ENCODE data around the gene GJA4.

DNA sequence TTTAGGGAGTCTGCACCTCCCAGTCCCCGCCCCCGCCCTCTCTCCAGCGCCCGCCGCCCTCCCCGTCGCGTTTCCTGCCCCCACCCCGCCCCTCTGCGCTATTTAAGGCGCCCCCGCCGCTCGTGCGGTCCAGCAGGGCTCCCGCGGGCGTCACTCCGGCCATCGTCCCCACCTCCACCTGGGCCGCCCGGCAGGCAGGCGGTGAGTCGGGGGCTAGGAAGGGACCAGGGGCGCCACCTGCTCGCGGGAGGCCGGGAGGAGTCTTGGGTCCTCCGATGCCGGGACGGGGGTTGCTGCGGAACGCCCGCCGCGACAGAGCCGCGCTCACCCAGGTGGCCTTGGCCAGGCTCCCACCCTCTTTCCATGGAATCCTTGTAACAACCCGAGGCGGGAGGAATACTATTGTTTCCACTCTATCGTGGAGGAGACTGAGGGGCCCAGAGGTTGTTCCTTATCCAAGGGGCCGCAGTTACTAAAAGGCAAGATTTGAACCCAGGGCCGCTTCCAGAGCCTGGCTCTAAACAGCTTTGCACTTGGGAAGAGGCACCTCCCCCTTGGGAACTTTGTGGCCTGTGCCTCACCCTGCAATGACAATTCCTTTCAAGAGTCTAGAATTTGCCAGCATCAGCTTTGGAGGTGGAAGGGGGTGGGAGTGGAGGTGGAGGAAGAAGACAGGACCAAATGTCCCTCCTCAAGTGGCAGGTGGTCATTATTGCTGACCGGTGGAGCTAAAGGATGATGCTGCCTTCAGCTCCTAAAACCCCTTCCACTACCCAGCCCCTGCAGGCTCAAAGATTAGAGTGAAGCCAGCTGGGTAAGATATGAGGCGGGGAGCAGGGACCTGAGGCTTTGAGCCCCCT is at the start of gene GJA4:
- TF ChIP-seq POLR2A (IDR thresholded peaks at IDR 0.05): no peak
- TF ChIP-seq CTCF (IDR thresholded peaks at IDR 0.05): no peak
